Measurements from ENCODE around the gene PGA3.
"Not testable (repeated sequence)": the region's sequence is repeated elsewhere in the genome, so short reads cannot be mapped to it uniquely, and the experiment has no call there.

Gene PGA3

GRCh38 chr11:61201476-61201875 lies 1.8 kb upstream of the PGA3 start:
- Histone ChIP-seq H3K36me3 (ENCODE audit: insufficient read depth, low read length) (no peaks in the 10 kb centered on the region), H2AFZ (ENCODE audit: low read depth, low read length) (no peak overlapping the region), H3K27me3 (ENCODE audit: insufficient read depth, low read length) (no peaks in the 10 kb centered on the region)

GRCh38 chr11:61203873-61204272 lies 558 bp downstream of the PGA3 start:
- H3K9me3 ChIP-seq (ENCODE audit: low read length), result not testable (repeated sequence)

More at GRCh38 chr11:61201476-61201875, 1.8 kb upstream of the PGA3 start:
- peaks cover 5% of the 10 kb centered on the region for H3K4me1 ChIP-seq (ENCODE audit: insufficient read depth, low read length)
- H3K9me3 ChIP-seq (ENCODE audit: low read length), result no peaks in the 10 kb centered on the region
- no peak overlapping the region for H3K4me3 ChIP-seq (ENCODE audit: low read length)

GRCh38 chr11:61204502-61205059 lies 1.3 kb downstream of the PGA3 start:
- not testable (repeated sequence) for H3K4me1 ChIP-seq (ENCODE audit: insufficient read depth, low read length); H3K27me3 ChIP-seq (ENCODE audit: insufficient read depth, low read length); H3K4me3 ChIP-seq (ENCODE audit: low read length); H3K36me3 ChIP-seq (ENCODE audit: insufficient read depth, low read length); H2AFZ ChIP-seq (ENCODE audit: low read depth, low read length); H3K9me3 ChIP-seq (ENCODE audit: low read length)

More at GRCh38 chr11:61203873-61204272, 558 bp downstream of the PGA3 start:
- H3K4me1 ChIP-seq (ENCODE audit: insufficient read depth, low read length); H3K4me3 ChIP-seq (ENCODE audit: low read length); H2AFZ ChIP-seq (ENCODE audit: low read depth, low read length); H3K27me3 ChIP-seq (ENCODE audit: insufficient read depth, low read length); H3K36me3 ChIP-seq (ENCODE audit: insufficient read depth, low read length): not testable (repeated sequence)

GRCh38 chr11:61207636-61208310 lies 4.5 kb downstream of the PGA3 start:
- not testable (repeated sequence) for H3K36me3 ChIP-seq (ENCODE audit: insufficient read depth, low read length); H3K27me3 ChIP-seq (ENCODE audit: insufficient read depth, low read length); H3K4me3 ChIP-seq (ENCODE audit: low read length); H3K4me1 ChIP-seq (ENCODE audit: insufficient read depth, low read length); H3K9me3 ChIP-seq (ENCODE audit: low read length); H2AFZ ChIP-seq (ENCODE audit: low read depth, low read length)

- not testable (repeated sequence) for H3K4me3 ChIP-seq (ENCODE audit: low read length); H2AFZ ChIP-seq (ENCODE audit: low read depth, low read length); H3K36me3 ChIP-seq (ENCODE audit: insufficient read depth, low read length); H3K4me1 ChIP-seq (ENCODE audit: insufficient read depth, low read length); H3K27me3 ChIP-seq (ENCODE audit: insufficient read depth, low read length); H3K9me3 ChIP-seq (ENCODE audit: low read length)
These were observed 7.3 kb downstream of the PGA3 start for GRCh38 chr11:61210629-61211028.

- H3K4me3 ChIP-seq (ENCODE audit: low read length); H3K9me3 ChIP-seq (ENCODE audit: low read length); H3K4me1 ChIP-seq (ENCODE audit: insufficient read depth, low read length); H3K27me3 ChIP-seq (ENCODE audit: insufficient read depth, low read length); H2AFZ ChIP-seq (ENCODE audit: low read depth, low read length); H3K36me3 ChIP-seq (ENCODE audit: insufficient read depth, low read length): not testable (repeated sequence)
These were observed 8.1 kb downstream of the PGA3 start for GRCh38 chr11:61211327-61211952.

- not testable (repeated sequence) for H3K36me3 ChIP-seq (ENCODE audit: insufficient read depth, low read length); H3K4me3 ChIP-seq (ENCODE audit: low read length); H3K4me1 ChIP-seq (ENCODE audit: insufficient read depth, low read length)
These were observed 8.9 kb downstream of the PGA3 start for GRCh38 chr11:61212202-61212601.

GRCh38 chr11:61213711-61214324 lies 10.5 kb downstream of the PGA3 start:
- H2AFZ ChIP-seq (ENCODE audit: low read depth, low read length); H3K27me3 ChIP-seq (ENCODE audit: insufficient read depth, low read length): not testable (repeated sequence)

More at GRCh38 chr11:61212202-61212601, 8.9 kb downstream of the PGA3 start:
- not testable (repeated sequence) for H2AFZ ChIP-seq (ENCODE audit: low read depth, low read length); H3K27me3 ChIP-seq (ENCODE audit: insufficient read depth, low read length); H3K9me3 ChIP-seq (ENCODE audit: low read length)

GRCh38 chr11:61218306-61218705 lies 15.0 kb downstream of the PGA3 start:
- H2AFZ ChIP-seq (ENCODE audit: low read depth, low read length); H3K9me3 ChIP-seq (ENCODE audit: low read length); H3K4me3 ChIP-seq (ENCODE audit: low read length); H3K27me3 ChIP-seq (ENCODE audit: insufficient read depth, low read length); H3K36me3 ChIP-seq (ENCODE audit: insufficient read depth, low read length); H3K4me1 ChIP-seq (ENCODE audit: insufficient read depth, low read length): not testable (repeated sequence)

More at GRCh38 chr11:61213711-61214324, 10.5 kb downstream of the PGA3 start:
- H3K4me3 ChIP-seq (ENCODE audit: low read length); H3K4me1 ChIP-seq (ENCODE audit: insufficient read depth, low read length); H3K9me3 ChIP-seq (ENCODE audit: low read length); H3K36me3 ChIP-seq (ENCODE audit: insufficient read depth, low read length): not testable (repeated sequence)

GRCh38 chr11:61219016-61219415 lies 15.7 kb downstream of the PGA3 start:
- H2AFZ ChIP-seq (ENCODE audit: low read depth, low read length); H3K4me1 ChIP-seq (ENCODE audit: insufficient read depth, low read length); H3K27me3 ChIP-seq (ENCODE audit: insufficient read depth, low read length); H3K9me3 ChIP-seq (ENCODE audit: low read length); H3K4me3 ChIP-seq (ENCODE audit: low read length); H3K36me3 ChIP-seq (ENCODE audit: insufficient read depth, low read length): not testable (repeated sequence)

GRCh38 chr11:61222047-61222446 lies 18.7 kb downstream of the PGA3 start, which contains the start of gene PGA4:
TSS of gene PGA4 (plus strand) at chr11:61222347. CDS start at chr11:61222401, 54 bp downstream.
- not testable (repeated sequence) for H3K4me1 ChIP-seq (ENCODE audit: insufficient read depth, low read length); H3K27me3 ChIP-seq (ENCODE audit: insufficient read depth, low read length); H3K36me3 ChIP-seq (ENCODE audit: insufficient read depth, low read length); H3K9me3 ChIP-seq (ENCODE audit: low read length); H2AFZ ChIP-seq (ENCODE audit: low read depth, low read length); H3K4me3 ChIP-seq (ENCODE audit: low read length)

- H3K4me3 ChIP-seq (ENCODE audit: low read length); H2AFZ ChIP-seq (ENCODE audit: low read depth, low read length): not testable (repeated sequence)
These were observed 19.4 kb downstream of the PGA3 start for GRCh38 chr11:61222692-61223091.

GRCh38 chr11:61226457-61227137 lies 23.3 kb downstream of the PGA3 start:
- not testable (repeated sequence) for H3K27me3 ChIP-seq (ENCODE audit: insufficient read depth, low read length); H3K4me1 ChIP-seq (ENCODE audit: insufficient read depth, low read length); H3K9me3 ChIP-seq (ENCODE audit: low read length); H3K36me3 ChIP-seq (ENCODE audit: insufficient read depth, low read length); H3K4me3 ChIP-seq (ENCODE audit: low read length); H2AFZ ChIP-seq (ENCODE audit: low read depth, low read length)

More at GRCh38 chr11:61222692-61223091, 19.4 kb downstream of the PGA3 start:
- H3K4me1 ChIP-seq (ENCODE audit: insufficient read depth, low read length); H3K27me3 ChIP-seq (ENCODE audit: insufficient read depth, low read length); H3K9me3 ChIP-seq (ENCODE audit: low read length); H3K36me3 ChIP-seq (ENCODE audit: insufficient read depth, low read length): not testable (repeated sequence)

All from neuron (in vitro differentiated cells).